GM12878 (cell line): ENCODE measurements around the gene CHCHD6.

Experiments
- CBX5 ChIP-seq: sonication (generic); IDR thresholded peaks from 2 replicates; pipeline ENCODE4 v1.6.1; 2016; ENCODE audit warnings: low read depth, moderate library complexity, mild to moderate bottlenecking, inconsistent platforms
- CTCF ChIP-seq, 3 experiments: IDR thresholded peaks in 2 of 3; conservative IDR thresholded peaks in 1 of 3; 2 replicates each; pipeline ENCODE4 v1.5.1; 2011; ENCODE audit warnings: low read depth in 3 of 3, low read length in 3 of 3, mild to moderate bottlenecking in 3 of 3, control low read depth in 2 of 3, moderate library complexity in 2 of 3, inconsistent platforms in 1 of 3, mixed read lengths in 1 of 3; ENCODE audit not compliant: control insufficient read depth in 2 of 3, insufficient read depth in 1 of 3; ENCODE audit errors: extremely low read depth in 1 of 3
- NKRF ChIP-seq: fragments of 450-650 bp; conservative IDR thresholded peaks from 2 replicates; pipeline ENCODE4 v1.6.1; 2017; ENCODE audit warnings: mild to moderate bottlenecking, moderate library complexity

- TF ChIP-seq CTCF (IDR thresholded peaks at IDR 0.05 in 2 of 3, conservative IDR thresholded peaks at IDR 0.05 in 1 of 3; ENCODE audit: control insufficient read depth in 2 of 3, extremely low read depth in 1 of 3, insufficient read depth in 1 of 3, low read depth in 3 of 3, low read length in 3 of 3) (no peak), NKRF (no peak), CBX5 (no peak)
Observed at GRCh38 chr3:126768903-126769302, 64.9 kb downstream of the CHCHD6 start.
